Spleen (tissue), 11 donors: Measurements from ENCODE around the gene DHRS11. TPM values are rescaled to one million over a fixed set of nuclear protein-coding genes. Genes with fewer than 3 reads are reported as not detected.
"Not testable (repeated sequence)": the region's sequence is repeated elsewhere in the genome, so short reads cannot be mapped to it uniquely, and the experiment has no call there.

ENCODE experiments used
- DNase-seq: peaks from one replicate; pipeline ENCODE4 v3.0.0-alpha.2; 2020
- H3K27ac ChIP-seq, 8 donors: fragments of 200-600 bp; sonication (generic) in 7 of 8; 1 replicate in 4 of 8; 2 replicates in 4 of 8; pipeline versions ENCODE4 v1.5.0 to v1.8.0; 2016 to 2021; ENCODE audit warnings: inconsistent platforms in 4 of 8, mild to moderate bottlenecking in 4 of 8, moderate library complexity in 1 of 8
- H3K27me3 ChIP-seq, 7 donors: fragments of 200-600 bp; sonication (generic) in 6 of 7; replicated peaks in 1 of 7; 1 replicate in 4 of 7; 2 replicates in 3 of 7; pipeline versions ENCODE4 v1.5.0 to v1.8.0; 2016 to 2021; ENCODE audit warnings: inconsistent platforms in 3 of 7, mild to moderate bottlenecking in 1 of 7
- H3K36me3 ChIP-seq, 6 donors: fragments of 200-600 bp; sonication (generic) in 5 of 6; 1 replicate in 4 of 6; 2 replicates in 2 of 6; pipeline versions ENCODE4 v1.5.0 to v1.8.0; 2016 to 2021; ENCODE audit warnings: inconsistent platforms in 2 of 6
- H3K4me1 ChIP-seq, 6 donors: fragments of 200-600 bp; sonication (generic) in 5 of 6; 1 replicate in 3 of 6; 2 replicates in 3 of 6; pipeline versions ENCODE4 v1.5.0 to v1.8.0; 2016 to 2021; ENCODE audit warnings: inconsistent platforms in 3 of 6
- H3K4me3 ChIP-seq, 8 donors: fragments of 200-600 bp; sonication (generic) in 7 of 8; 1 replicate in 4 of 8; 2 replicates in 4 of 8; pipeline versions ENCODE4 v1.5.0 to v1.8.0; 2016 to 2021; ENCODE audit warnings: inconsistent platforms in 4 of 8, mild to moderate bottlenecking in 4 of 8, moderate library complexity in 2 of 8
- H3K9me3 ChIP-seq, 8 donors: fragments of 200-600 bp; sonication (generic) in 7 of 8; 1 replicate in 4 of 8; 2 replicates in 4 of 8; pipeline versions ENCODE4 v1.5.0 to v1.8.0; 2016 to 2021; ENCODE audit warnings: inconsistent platforms in 4 of 8
- CTCF ChIP-seq, 11 experiments: fragments of 200-600 bp in 7 of 11; fragments of 450-650 bp in 4 of 11; sonication (generic) in 4 of 11; IDR thresholded peaks in 8 of 11; conservative IDR thresholded peaks in 3 of 11; 1 replicate in 7 of 11; 2 replicates in 4 of 11; pipeline versions ENCODE4 v1.4.0 to v1.8.0; 2016 to 2021; ENCODE audit warnings: antibody characterized with exemption in 11 of 11, inconsistent platforms in 4 of 11, mild to moderate bottlenecking in 1 of 11
- POLR2A ChIP-seq, 3 donors: fragments of 450-650 bp; IDR thresholded peaks; one replicate each; pipeline ENCODE4 v1.5.1; 2017; ENCODE audit warnings: antibody characterized with exemption in 3 of 3, mild to moderate bottlenecking in 1 of 3
- POLR2AphosphoS5 ChIP-seq, 3 donors: sonication (generic); formaldehyde crosslinking; IDR thresholded peaks; one replicate each; pipeline ENCODE4 v1.5.1; 2017; ENCODE audit warnings: antibody characterized with exemption in 3 of 3
- WGBS, 5 donors: extraction: QIAGEN DNeasy Blood & Tissue Kit in 3 of 5; methylation state at CpG; one replicate each; pipeline versions ENCODE4 v1.1.5 to v1.1.7; 2013 to 2018; 5-methylcytosine and 5-hydroxymethylcytosine counted together
- intact Hi-C: fragments of 100-400 bp; cut with DNase I; formaldehyde crosslinking; loops from one replicate; pipeline ENCODE4 v1.15.0; 2023; ENCODE audit warnings: low total_unique reads
- polyA plus RNA-seq, 3 donors: library from polyadenylated mRNA; stranded (reverse); fragments of 200-250 nt; gene quantifications; one replicate each; pipeline ENCODE4 v1.2.1, GENCODE V29; 2013
- total RNA-seq, 7 donors: library from RNA; depleted of rRNA in 3 of 7; stranded (reverse); fragments of >200 nt in 3 of 7; fragmentation: NEBNext Ultra II Directional in 4 of 7; extraction: Animal tissue kit (Norgen Biotek cat#: 25700) in 4 of 7; gene quantifications; one replicate each; pipeline versions ENCODE4 v1.1.0 to v1.2.1, GENCODE V29; 2016 to 2021
- donor health status: healthy with polysubstance abuse.
- donor health status: DM: no; HTN: no; CAD: no; lungs with moderate emphysema.
- donor health status: DM: no; HTN: no; CAD: no.
- donor health status: Bipolar disorder and iron deficiency.
- donor health status: healthy.
- donor health status: DM: no; HTN: no; CAD: no.
- donor health status: DM: yes; HTN: yes; CAD: no.

DHRS11 gene
- total and polyA plus RNA-seq, 10 donors: 3.9 to 7.8 (median 4.9) TPM

GRCh38 chr17:36602924-36603384, 11.3 kb downstream of the DHRS11 start:
- intact Hi-C loops: no loop called here
- 5 to 8% (median 7%) methylated on average over 5 of the region's 5 CpGs for WGBS, 5 donors
- H3K4me3 ChIP-seq: peak overlapping the region; percentile 85 to 100 (median 97)
- TF ChIP-seq POLR2AphosphoS5 (IDR thresholded peaks at IDR 0.05) (no peak), POLR2A (IDR thresholded peaks at IDR 0.05) (no peak), CTCF (IDR thresholded peaks at IDR 0.05 in 8 of 11, conservative IDR thresholded peaks at IDR 0.05 in 3 of 11) (peak; percentile 55 to 89 (median 75))
- peaks cover 0 to 7% (median 3%) of the 10 kb centered on the region in 6 donors for H3K36me3 ChIP-seq
- peaks cover 11 to 56% (median 35%) of the 10 kb centered on the region in 6 donors for H3K4me1 ChIP-seq
- no peaks in the 10 kb centered on the region for H3K9me3 ChIP-seq
- DNase-seq: peak; percentile 28
- H3K27ac ChIP-seq: no peak overlapping the region
- H3K27me3 ChIP-seq: no peaks in the 10 kb centered on the region

GRCh38 chr17:36605028-36605427, 13.3 kb downstream of the DHRS11 start:
- intact Hi-C loops, H3K9me3 ChIP-seq, H3K4me3 ChIP-seq, DNase-seq, H3K27ac ChIP-seq, H3K27me3 ChIP-seq: not testable (repeated sequence)
- H3K36me3 ChIP-seq: peaks cover 0 to 17% (median 3%) of the 10 kb centered on the region in 6 donors
- peaks cover 11 to 68% (median 42%) of the 10 kb centered on the region in 6 donors for H3K4me1 ChIP-seq
- 93 to 100% (median 97%) methylated on average over 5 of the region's 5 CpGs for WGBS, 5 donors

- 80 to 94% (median 88%) methylated on average over 6 to 7 of the region's 7 CpGs for WGBS, 5 donors
These were observed 16.6 kb downstream of the DHRS11 start for GRCh38 chr17:36608280-36608679.

GRCh38 chr17:36608794-36609497, 17.3 kb downstream of the DHRS11 start:
- 46 to 64% (median 56%) methylated on average over 17 to 24 of the region's 24 CpGs for WGBS, 5 donors
- TF ChIP-seq CTCF (IDR thresholded peaks at IDR 0.05 in 8 of 11, conservative IDR thresholded peaks at IDR 0.05 in 3 of 11) (peak in 3 of 11 experiments; percentile 9 to 36 (median 18)), POLR2AphosphoS5 (IDR thresholded peaks at IDR 0.05) (no peak), POLR2A (IDR thresholded peaks at IDR 0.05) (no peak)
- H3K4me1 ChIP-seq: peaks cover 0 to 33% (median 12%) of the 10 kb centered on the region in 6 donors
- H3K27ac ChIP-seq: no peak overlapping the region
- no peak overlapping the region for H3K4me3 ChIP-seq
- H3K9me3 ChIP-seq: no peaks in the 10 kb centered on the region
- peaks cover 0 to 17% (median 3%) of the 10 kb centered on the region in 6 donors for H3K36me3 ChIP-seq
- DNase-seq: no peak
- H3K27me3 ChIP-seq: no peaks in the 10 kb centered on the region
- intact Hi-C loops: no loop called here

More at GRCh38 chr17:36608280-36608679, 16.6 kb downstream of the DHRS11 start:
- Histone ChIP-seq H3K9me3 (no peaks in the 10 kb centered on the region), H3K27ac (no peak overlapping the region), H3K4me1 (peaks cover 2 to 40% (median 19%) of the 10 kb centered on the region in 6 donors), H3K36me3 (peaks cover 0 to 17% (median 3%) of the 10 kb centered on the region in 6 donors), H3K27me3 (no peaks in the 10 kb centered on the region), H3K4me3 (no peak overlapping the region)
- TF ChIP-seq POLR2AphosphoS5 (IDR thresholded peaks at IDR 0.05) (no peak), POLR2A (IDR thresholded peaks at IDR 0.05) (no peak), CTCF (IDR thresholded peaks at IDR 0.05 in 8 of 11, conservative IDR thresholded peaks at IDR 0.05 in 3 of 11) (no peak)
- intact Hi-C loops: no loop called here
- no peak for DNase-seq
